Right lobe of liver (tissue), 6 donors: ENCODE data around the gene SGCA. TPM values are rescaled to one million over a fixed set of nuclear protein-coding genes. Genes with fewer than 3 reads are reported as not detected.
A peak's percentile ranks its signal among the peaks of the same experiment; 100 is the strongest.

Source experiments
- ATAC-seq, 4 donors: fragments of 200-7000 bp; cut with Tn5 transposase; one replicate each; pipeline ENCODE4 v1.9.1; 2020; ENCODE audit warnings: mild to moderate bottlenecking in 4 of 4, moderate library complexity in 4 of 4
- DNase-seq, 3 donors: peaks; one replicate each; pipeline ENCODE4 v3.0.0-alpha.2; 2020
- H3K27ac ChIP-seq, 3 donors: fragments of 200-600 bp; one replicate each; pipeline ENCODE4 v1.8.0; 2022
- H3K27me3 ChIP-seq, 2 donors: fragments of 200-600 bp; one replicate each; pipeline ENCODE4 v1.8.0; 2022
- H3K36me3 ChIP-seq, 4 donors: fragments of 200-600 bp; sonication (generic) in 1 of 4; one replicate each; pipeline versions ENCODE4 v1.5.1 to v1.8.0; 2017 to 2022; ENCODE audit warnings: control low read depth in 1 of 4
- H3K4me1 ChIP-seq, 4 donors: fragments of 200-600 bp; sonication (generic) in 1 of 4; one replicate each; pipeline versions ENCODE4 v1.5.1 to v1.8.0; 2017 to 2022; ENCODE audit warnings: control low read depth in 1 of 4
- H3K4me3 ChIP-seq, 3 donors: fragments of 200-600 bp; one replicate each; pipeline ENCODE4 v1.8.0; 2022
- H3K9me3 ChIP-seq, 4 donors: fragments of 200-600 bp; sonication (generic) in 1 of 4; one replicate each; pipeline versions ENCODE4 v1.5.1 to v1.8.0; 2017 to 2022; ENCODE audit warnings: control low read depth in 1 of 4
- CTCF ChIP-seq, 4 donors: fragments of 200-600 bp in 3 of 4; fragments of 450-650 bp in 1 of 4; IDR thresholded peaks; one replicate each; pipeline versions ENCODE4 v1.5.1 to v1.8.0; 2016 to 2022; ENCODE audit warnings: antibody characterized with exemption in 4 of 4, mild to moderate bottlenecking in 2 of 4
- POLR2A ChIP-seq: fragments of 450-650 bp; IDR thresholded peaks from one replicate; pipeline ENCODE4 v1.6.1; 2017; ENCODE audit warnings: antibody characterized with exemption, mild to moderate bottlenecking
- WGBS: methylation state at CpG from one replicate; pipeline ENCODE4 v1.1.6; 2018; ENCODE audit warnings: low coverage, low lambda C conversion rate; ENCODE audit not compliant: insufficient coverage; ENCODE audit errors: missing lambda C conversion rate; 5-methylcytosine and 5-hydroxymethylcytosine counted together
- intact Hi-C, 2 donors: fragments of 100-400 bp; cut with DNase I; formaldehyde crosslinking; loops; one replicate each; pipeline versions ENCODE4 v1.11.2 to v1.14.1; 2022
- total RNA-seq, 6 experiments: library from RNA; depleted of rRNA in 2 of 6; stranded (reverse); fragments of >200 nt in 2 of 6; fragmentation: NEBNext Ultra II Directional in 3 of 6; extraction: Animal tissue kit (Norgen Biotek cat#: 25700) in 3 of 6; gene quantifications; one replicate each; pipeline versions ENCODE4 v1.1.0 to v1.2.4, GENCODE V29; 2016 to 2023
- donor health status: DM: no; HTN: yes; CAD: no.
- donor health status: DM: no; HTN: no; CAD: no.
- donor health status: DM: no; HTN: no; CAD: no.
- donor health status: DM: no; HTN: yes; CAD: no.
- donor health status: DM: no; HTN: yes; CAD: no.

SGCA gene
- total RNA-seq, 6 experiments from 2014 or later, result 0.48 to 2.8 (median 1.6) TPM

- no CpG with 5 or more reads among the region's 5 CpGs for WGBS
- Histone ChIP-seq H3K27me3 (no peaks in the 10 kb centered on the region), H3K36me3 (no peaks in the 10 kb centered on the region), H3K27ac (no peak overlapping the region), H3K9me3 (no peaks in the 10 kb centered on the region), H3K4me1 (peaks cover 0 to 8% (median 0%) of the 10 kb centered on the region in 4 donors), H3K4me3 (no peak overlapping the region)
- no peak for ATAC-seq
- TF ChIP-seq CTCF (IDR thresholded peaks at IDR 0.05) (no peak), POLR2A (no peak)
- intact Hi-C loops, result no loop called here
- peak in 1 of 3 donors; percentile 31 for DNase-seq
These were observed 30.2 kb downstream of the SGCA start for GRCh38 chr17:50196036-50196435.

- intact Hi-C loops, result no loop called here
- no peak overlapping the region for H3K4me3 ChIP-seq
- peaks cover 0 to 12% (median 0%) of the 10 kb centered on the region in 4 donors for H3K4me1 ChIP-seq
- DNase-seq (peak in 1 of 3 donors; percentile 21), ATAC-seq (no peak)
- no peak overlapping the region for H3K27ac ChIP-seq
- H3K9me3 ChIP-seq, result no peaks in the 10 kb centered on the region
- no peak for TF ChIP-seq POLR2A
- TF ChIP-seq CTCF (IDR thresholded peaks at IDR 0.05), result no peak
- no peaks in the 10 kb centered on the region for H3K27me3 ChIP-seq
- no peaks in the 10 kb centered on the region for H3K36me3 ChIP-seq
- 57% methylated on average over 2 of the region's 6 CpGs for WGBS
These were observed 31.0 kb downstream of the SGCA start for GRCh38 chr17:50196826-50197225.

- Histone ChIP-seq H3K27ac (peak overlapping the region in 1 of 3 donors; percentile 23), H3K36me3 (no peaks in the 10 kb centered on the region), H3K4me1 (peaks cover 0 to 12% (median 0%) of the 10 kb centered on the region in 4 donors), H3K9me3 (no peaks in the 10 kb centered on the region), H3K27me3 (no peaks in the 10 kb centered on the region), H3K4me3 (no peak overlapping the region)
- DNase-seq, result peak in 2 of 3 donors; percentile 67 to 73
- WGBS, result 4% methylated on average over 6 of the region's 7 CpGs
- TF ChIP-seq POLR2A (no peak), CTCF (IDR thresholded peaks at IDR 0.05) (peak; percentile 64 to 77 (median 76))
- intact Hi-C loops, result no loop called here
- peak in 3 of 4 donors; percentile 3 to 25 (median 24) for ATAC-seq
These were observed 32.3 kb downstream of the SGCA start for GRCh38 chr17:50198026-50198669.

- TF ChIP-seq CTCF (IDR thresholded peaks at IDR 0.05) (no peak), POLR2A (no peak)
- DNase-seq (peak in 1 of 3 donors; percentile 68), ATAC-seq (no peak)
- Histone ChIP-seq H3K27me3 (no peaks in the 10 kb centered on the region), H3K4me1 (peaks cover 0 to 12% (median 0%) of the 10 kb centered on the region in 4 donors), H3K4me3 (peak overlapping the region; percentile 27 to 40 (median 31)), H3K9me3 (no peaks in the 10 kb centered on the region), H3K36me3 (no peaks in the 10 kb centered on the region), H3K27ac (peak overlapping the region; percentile 37 to 47 (median 43))
- WGBS, result 33% methylated on average over 3 of the region's 41 CpGs
- intact Hi-C loops, result no loop called here
These were observed 33.5 kb downstream of the SGCA start for GRCh38 chr17:50199211-50199802.
